Inferior parietal cortex (tissue), 1 donor: ENCODE data around the gene RIN3.
"Not testable (repeated sequence)": the region's sequence is repeated elsewhere in the genome, so short reads cannot be mapped to it uniquely, and the experiment has no call there.

Source experiments
- DNase-seq: peaks from one replicate; pipeline ENCODE4 v3.0.0-alpha.2; 2016; ENCODE audit errors: extremely low spot score

Gene RIN3

GRCh38 chr14:92712654-92713051 is 199.1 kb downstream of the RIN3 start:
- no peak for DNase-seq

DNA sequence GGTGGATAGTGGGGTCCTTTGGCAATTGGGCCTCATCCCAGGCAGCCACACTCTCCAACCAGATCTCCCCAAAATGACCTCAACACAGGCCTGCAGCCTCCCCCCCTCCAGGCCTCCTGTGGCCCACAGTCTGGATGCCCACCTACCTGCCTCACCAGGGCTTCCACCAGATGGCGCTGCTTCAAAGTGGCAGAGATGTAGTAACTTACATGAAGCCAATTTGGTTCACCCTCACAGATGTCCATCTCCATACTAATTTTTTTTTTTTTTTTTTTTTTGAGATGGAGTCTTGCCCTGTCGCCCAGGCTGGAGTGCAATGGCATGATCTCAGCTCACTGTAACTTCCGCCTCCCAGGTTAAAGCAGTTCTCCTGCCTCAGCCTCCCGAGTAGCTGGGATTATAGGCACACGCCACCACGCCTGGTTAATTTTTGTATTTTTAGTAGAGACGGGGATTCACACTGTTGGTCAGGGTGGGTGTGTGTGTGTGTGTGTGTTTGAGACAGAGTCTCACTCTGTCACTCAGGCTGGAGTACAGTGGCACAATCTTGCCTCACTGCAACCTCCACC is 201.2 kb downstream of the RIN3 start:
- DNase-seq: not testable (repeated sequence)

- DNase-seq: no peak
These were observed 202.6 kb downstream of the RIN3 start for GRCh38 chr14:92716131-92716530.

GRCh38 chr14:92717571-92718042 is 204.0 kb downstream of the RIN3 start:
- DNase-seq: no peak

GRCh38 chr14:92718664-92719063 is 205.1 kb downstream of the RIN3 start:
- no peak for DNase-seq

DNA sequence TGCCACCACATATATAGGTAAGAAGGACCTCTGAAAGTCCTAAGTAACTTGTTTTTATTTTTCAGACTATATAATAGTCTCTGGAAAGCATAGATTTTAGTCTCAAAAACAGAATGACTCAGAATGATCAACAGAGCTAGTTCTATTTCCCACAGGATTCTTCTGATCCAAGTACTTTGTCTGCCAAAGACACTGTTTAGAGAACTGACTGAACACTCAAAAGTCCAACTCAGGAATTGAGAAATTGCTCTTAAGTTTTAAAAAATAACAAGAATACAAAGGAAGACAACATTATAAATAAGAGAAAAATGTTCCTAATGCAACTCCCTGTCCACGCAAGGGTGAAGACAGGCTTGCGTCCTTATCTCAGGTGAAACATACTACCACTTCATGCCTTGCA is 205.8 kb downstream of the RIN3 start:
- no peak for DNase-seq

DNA sequence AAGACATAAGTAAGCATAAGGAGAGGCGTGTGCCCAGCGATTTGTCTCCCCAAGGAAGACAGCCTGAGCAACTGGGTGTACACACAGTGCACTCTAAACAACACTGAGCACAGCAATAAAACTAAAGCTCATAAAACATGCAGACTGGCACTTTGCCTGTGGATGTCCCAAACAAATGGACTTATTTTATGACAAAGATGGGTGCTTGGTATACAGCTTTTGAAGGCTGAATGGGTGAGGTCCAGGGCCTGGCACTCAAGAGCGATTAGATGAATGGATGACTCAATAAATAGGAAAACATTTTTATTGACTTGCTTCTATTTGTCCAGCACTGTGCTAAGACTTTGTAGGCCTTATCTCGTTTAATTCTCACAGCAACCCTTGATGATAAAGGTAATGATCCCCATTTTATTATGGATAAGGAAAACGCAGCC is 206.3 kb downstream of the RIN3 start:
- no peak for DNase-seq

DNA sequence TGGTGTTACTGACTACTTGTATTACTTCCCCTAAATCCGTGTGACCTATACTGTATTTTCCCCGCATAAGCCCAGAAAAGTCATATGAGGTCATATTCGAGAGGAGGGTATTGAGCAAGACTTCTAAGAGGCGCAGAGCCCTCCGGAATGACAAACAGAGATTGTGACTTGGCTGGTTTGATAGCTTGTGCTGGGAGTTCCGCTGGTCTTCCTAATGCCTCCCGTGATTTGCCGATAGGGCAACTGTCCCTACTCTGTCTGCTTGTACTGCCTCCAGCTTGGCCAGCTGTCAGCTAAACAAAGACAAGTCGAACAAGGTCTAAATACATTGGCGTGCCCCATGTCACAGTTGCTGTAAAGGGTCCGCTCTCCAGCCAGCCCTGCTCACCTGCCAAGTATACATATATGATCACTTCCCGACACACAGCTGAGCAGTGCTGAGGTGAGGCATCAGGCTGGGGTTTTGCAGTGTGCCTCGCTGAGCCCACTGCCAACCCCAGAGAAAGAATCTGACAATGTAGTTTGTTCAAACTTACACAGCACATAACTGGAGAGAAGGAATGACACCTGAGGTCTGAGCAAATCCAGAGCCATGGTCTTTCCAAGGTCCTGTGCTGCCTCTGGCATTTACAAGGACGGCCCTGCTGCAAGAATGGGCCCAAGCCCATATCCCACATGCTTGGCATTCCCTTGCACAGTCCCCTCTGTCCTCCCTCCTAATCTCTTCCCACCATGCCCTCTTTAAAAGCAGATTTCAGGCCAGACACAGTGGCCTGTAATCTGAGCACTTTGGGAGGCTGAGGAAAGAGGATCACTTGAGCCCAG is 211.1 kb downstream of the RIN3 start:
- DNase-seq: no peak

DNA sequence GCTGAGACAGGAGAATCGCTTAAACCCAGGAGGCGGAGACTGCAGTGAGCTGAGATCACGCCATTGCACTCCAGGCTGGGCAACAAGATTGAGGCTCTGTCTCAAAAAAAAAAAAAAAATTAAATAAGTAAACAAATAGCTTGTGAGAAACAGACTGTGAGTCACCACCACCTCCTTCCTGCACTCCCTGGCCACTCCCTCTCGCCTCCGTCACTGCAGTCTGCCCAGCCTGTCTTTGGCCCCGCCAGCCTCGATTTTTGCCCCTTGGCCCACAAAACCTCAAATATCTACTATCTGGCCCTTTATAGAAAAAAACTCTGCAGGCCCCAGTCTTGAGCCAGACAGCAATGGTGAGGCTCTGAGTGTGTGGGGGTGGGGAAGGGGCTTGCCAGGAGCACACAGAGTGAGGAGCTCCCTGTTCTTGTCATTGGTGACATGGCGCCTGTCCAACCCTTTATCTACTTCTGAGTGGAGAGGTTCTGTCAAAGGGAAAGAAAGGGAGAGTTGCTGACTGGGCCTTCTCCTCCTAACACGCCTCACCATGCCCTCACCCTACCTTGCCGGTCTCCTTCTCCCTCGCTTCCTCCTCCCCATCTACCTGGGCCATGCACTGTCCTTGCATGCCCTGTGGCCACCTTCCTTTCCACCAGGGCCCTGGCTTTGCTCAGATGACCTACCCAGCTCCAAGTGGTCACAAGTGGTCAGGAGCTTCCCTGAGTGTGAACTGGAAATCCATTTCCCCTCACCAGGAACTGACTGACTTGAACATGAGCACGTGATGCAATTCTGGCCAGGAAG is 212.8 kb downstream of the RIN3 start:
- DNase-seq: no peak

DNA sequence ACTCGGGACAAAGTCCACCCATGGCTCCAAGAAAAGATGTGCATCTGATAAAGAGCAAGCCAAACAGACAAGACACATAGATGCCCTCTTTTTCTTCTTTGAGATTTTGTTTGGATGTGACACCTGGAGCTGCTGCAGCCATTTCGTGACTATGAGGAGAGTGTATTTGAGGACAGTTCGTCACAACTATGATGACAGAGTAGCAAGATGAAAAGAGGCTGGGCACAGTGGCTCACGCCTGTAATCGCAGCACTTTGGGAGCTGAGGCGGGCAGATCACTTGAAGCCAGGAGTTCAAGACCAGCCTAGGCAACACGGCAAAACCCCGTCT is 213.3 kb downstream of the RIN3 start:
- DNase-seq: no peak

DNA sequence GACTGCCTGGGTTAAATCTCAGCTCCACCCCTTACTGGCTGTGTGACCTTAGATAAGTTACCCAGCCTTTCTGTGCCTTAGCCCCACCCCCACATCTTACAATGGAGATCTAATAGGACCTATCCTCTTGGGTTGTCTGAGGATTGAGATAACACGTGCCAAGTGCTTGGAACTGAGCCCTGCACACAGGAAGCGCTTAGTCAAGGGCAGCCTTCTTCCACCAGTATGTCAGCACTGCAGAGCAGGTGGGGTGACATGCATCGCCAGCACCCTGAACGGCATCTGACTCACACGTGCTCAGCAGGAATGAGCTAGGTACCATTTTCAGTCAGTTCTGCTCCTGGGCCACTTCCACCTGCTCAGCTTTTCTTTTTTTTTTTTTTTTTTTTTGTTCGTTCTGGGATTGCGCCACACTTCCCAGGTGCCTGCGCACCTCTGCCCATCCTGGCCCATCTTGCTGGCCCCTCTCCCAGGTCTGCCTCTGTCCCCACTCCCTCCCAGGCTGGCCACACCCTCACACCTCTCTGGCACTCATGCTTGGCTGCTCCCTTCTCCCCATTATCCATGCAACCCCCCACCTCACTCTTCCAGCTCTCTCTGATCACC is 215.3 kb downstream of the RIN3 start:
- DNase-seq: no peak

GRCh38 chr14:92729634-92730358 is 216.2 kb downstream of the RIN3 start:
- DNase-seq: no peak

DNA sequence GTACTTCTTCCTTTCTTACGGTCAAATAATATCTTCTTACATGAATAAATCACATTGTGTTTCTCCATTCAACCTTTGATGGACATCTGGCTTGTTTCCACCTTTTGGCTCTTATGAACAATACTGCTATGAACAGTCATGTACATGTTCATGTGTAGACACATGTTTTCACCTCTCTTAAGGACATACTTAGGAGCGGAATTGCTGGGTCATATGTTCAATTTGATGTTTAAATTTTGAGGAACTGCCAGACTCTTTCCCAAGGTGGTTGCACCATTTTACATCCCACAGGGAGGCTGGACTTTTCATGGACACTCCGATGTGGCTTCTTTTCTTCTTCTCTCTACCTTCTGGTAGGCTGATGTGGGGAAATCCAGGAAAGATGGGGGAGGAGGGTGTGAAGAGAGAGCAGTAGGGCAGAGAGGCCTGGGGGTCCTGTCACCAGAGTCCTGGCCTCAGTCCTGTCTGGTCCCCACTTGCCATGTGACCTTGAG is 218.1 kb downstream of the RIN3 start:
- DNase-seq: no peak

- DNase-seq: no peak
These were observed 219.4 kb downstream of the RIN3 start for GRCh38 chr14:92733007-92733406.

DNA sequence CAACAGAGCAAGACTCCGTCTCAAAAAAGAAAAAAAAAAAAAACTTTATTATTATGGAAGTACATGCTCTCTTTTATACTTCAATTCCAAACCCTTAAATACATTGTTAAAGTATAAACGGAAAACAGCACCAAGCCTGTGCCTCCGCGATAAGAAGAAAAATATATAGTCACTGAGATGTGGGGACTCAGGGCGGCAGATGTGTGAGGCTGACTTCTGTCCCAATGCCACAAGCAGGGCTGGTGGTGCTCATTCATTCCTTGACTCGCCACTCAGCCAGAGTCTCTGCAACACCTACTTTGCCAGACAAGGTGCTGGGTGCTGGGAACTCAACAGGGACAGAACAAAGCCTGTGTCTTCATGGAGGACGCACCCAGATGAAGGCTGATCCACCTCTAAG is 221.0 kb downstream of the RIN3 start:
- DNase-seq: no peak

- no peak for DNase-seq
These were observed 221.8 kb downstream of the RIN3 start for GRCh38 chr14:92735344-92735743.

DNA sequence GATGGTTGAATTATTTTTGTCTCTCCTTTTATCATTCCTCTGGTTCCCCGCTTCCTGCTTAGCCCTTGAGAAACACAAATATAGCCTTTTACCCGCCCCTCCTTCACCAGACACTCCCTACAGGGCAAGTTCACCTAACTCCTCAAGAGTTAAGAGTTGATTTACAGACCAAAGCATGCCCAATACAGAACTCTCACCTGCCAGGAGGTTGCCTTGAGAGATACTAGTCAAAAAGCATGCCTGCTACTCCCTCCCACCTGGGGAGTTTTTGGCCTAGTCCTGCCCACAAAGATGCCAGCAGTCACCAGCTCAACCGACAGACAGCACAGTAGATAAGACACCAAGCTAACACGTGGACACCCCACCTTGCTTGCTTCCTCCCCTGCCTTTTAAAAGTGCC is 223.6 kb downstream of the RIN3 start:
- DNase-seq: no peak

- no peak for DNase-seq
These were observed 224.1 kb downstream of the RIN3 start for GRCh38 chr14:92737619-92738188.
